B cell (primary cell): ENCODE data around the gene PGM1. TPM values are rescaled to one million over a fixed set of nuclear protein-coding genes. Genes with fewer than 3 reads are reported as not detected.

ENCODE experiments used
- ATAC-seq: fragments of 200-7000 bp; cut with Tn5 transposase; one replicate; pipeline ENCODE4 v1.10.0; 2021; ENCODE audit warnings: low read depth, mild to moderate bottlenecking, moderate number of reproducible peaks, moderate library complexity
- CTCF ChIA-PET: fragments of 350-600 bp; sonication (Branson Sonifier 250); formaldehyde crosslinking; loops from one replicate; lab custom pipeline; 2021; ENCODE audit warnings: antibody characterized with exemption, inconsistent platforms; lab: Charles Lee
- POLR2A ChIA-PET: fragments of 350-600 bp; sonication (Branson Sonifier 250); formaldehyde crosslinking; loops from one replicate; lab custom pipeline; 2021; ENCODE audit warnings: antibody characterized with exemption; lab: Charles Lee
- DNase-seq: peaks from one replicate; pipeline ENCODE4 v3.0.0; 2013
- H2AFZ ChIP-seq: 2 replicates; pipeline ENCODE4 v1.6.1; 2012; ENCODE audit warnings: mild to moderate bottlenecking, low read depth, low read length; ENCODE audit not compliant: insufficient read depth, poor library complexity, severe bottlenecking
- H3K27ac ChIP-seq, 2 donors: 1 replicate in 1 of 2; 2 replicates in 1 of 2; pipeline ENCODE4 v1.5.1; 2012 to 2013; ENCODE audit warnings: low read length in 2 of 2, mild to moderate bottlenecking in 2 of 2, moderate library complexity in 1 of 2
- H3K27me3 ChIP-seq, 4 experiments: fragments of 200-600 bp in 1 of 4; sonication (generic) in 1 of 4; replicated peaks in 1 of 4; 1 replicate in 2 of 4; 2 replicates in 2 of 4; pipeline versions ENCODE4 v1.6.1 to v1.7.0; 2013 to 2016; ENCODE audit warnings: low read length in 3 of 4, mild to moderate bottlenecking in 2 of 4, mixed read lengths in 1 of 4, moderate library complexity in 1 of 4; ENCODE audit not compliant: insufficient read depth in 4 of 4, control insufficient read depth in 3 of 4; ENCODE audit errors: control extremely low read depth in 1 of 4
- H3K36me3 ChIP-seq, 2 experiments: replicated peaks in 1 of 2; 1 replicate in 1 of 2; 2 replicates in 1 of 2; pipeline versions ENCODE4 v1.6.1 to v1.7.1; 2013; ENCODE audit warnings: low read length in 1 of 2; ENCODE audit not compliant: insufficient read depth in 2 of 2, control insufficient read depth in 1 of 2; ENCODE audit errors: control extremely low read depth in 1 of 2, extremely low read depth in 1 of 2
- H3K4me1 ChIP-seq, 2 donors: fragments of 200-600 bp in 1 of 2; sonication (generic) in 1 of 2; 1 replicate in 1 of 2; 2 replicates in 1 of 2; pipeline versions ENCODE4 v1.5.1 to v1.6.1; 2013 to 2017; ENCODE audit warnings: low read length in 2 of 2; ENCODE audit not compliant: control insufficient read depth in 2 of 2, insufficient read depth in 2 of 2
- H3K4me2 ChIP-seq: replicated peaks from 2 replicates; pipeline ENCODE3; 2012; ENCODE audit warnings: mild to moderate bottlenecking, low read depth, low read length; ENCODE audit not compliant: poor library complexity, severe bottlenecking
- H3K4me3 ChIP-seq, 5 experiments: fragments of 200-600 bp in 1 of 5; sonication (generic) in 1 of 5; 1 replicate in 3 of 5; 2 replicates in 2 of 5; pipeline versions ENCODE4 v1.5.1 to v1.7.0; 2011 to 2016; ENCODE audit warnings: low read length in 4 of 5, mild to moderate bottlenecking in 4 of 5, low read depth in 2 of 5, control low read depth in 1 of 5, moderate library complexity in 1 of 5; ENCODE audit not compliant: insufficient read depth in 1 of 5; ENCODE audit errors: control extremely low read depth in 1 of 5, extremely low read depth in 1 of 5
- H3K79me2 ChIP-seq: fragments of 200-600 bp; sonication (generic); one replicate; pipeline ENCODE4 v1.6.0; 2016; ENCODE audit warnings: low read length; ENCODE audit not compliant: control insufficient read depth, insufficient read depth
- H3K9ac ChIP-seq: fragments of 200-600 bp; sonication (generic); 2 replicates; pipeline ENCODE4 v1.6.1; 2017; ENCODE audit warnings: mild to moderate bottlenecking, low read length, moderate library complexity
- H3K9me3 ChIP-seq, 3 donors: one replicate each; pipeline versions ENCODE4 v1.6.1 to v1.7.1; 2013; ENCODE audit warnings: low read length in 2 of 3; ENCODE audit not compliant: control insufficient read depth in 2 of 3, insufficient read depth in 1 of 3; ENCODE audit errors: control extremely low read depth in 1 of 3
- H4K20me1 ChIP-seq: 2 replicates; pipeline ENCODE4 v1.6.0; 2012; ENCODE audit warnings: mild to moderate bottlenecking, low read length; ENCODE audit not compliant: insufficient read depth, control insufficient read depth, poor library complexity, severe bottlenecking
- H3K27ac Mint-ChIP-seq: one replicate; pipeline ENCODE4 v1.8.0; 2021; ENCODE audit warnings: mixed read lengths
- H3K27me3 Mint-ChIP-seq: one replicate; pipeline ENCODE4 v1.8.0; 2021; ENCODE audit warnings: mixed read lengths
- H3K4me1 Mint-ChIP-seq: one replicate; pipeline ENCODE4 v1.8.0; 2021; ENCODE audit warnings: mixed read lengths
- H3K4me3 Mint-ChIP-seq: one replicate; pipeline ENCODE4 v1.8.0; 2021; ENCODE audit warnings: mixed read lengths
- H3K9me3 Mint-ChIP-seq: one replicate; pipeline ENCODE4 v1.8.0; 2022; ENCODE audit warnings: mixed read lengths; ENCODE audit not compliant: insufficient read depth
- CTCF ChIP-seq: fragments of 200-600 bp; IDR thresholded peaks from one replicate; pipeline ENCODE4 v1.8.0; 2022; ENCODE audit warnings: antibody characterized with exemption, mild to moderate bottlenecking
- EZH2 ChIP-seq: IDR thresholded peaks from 2 replicates; pipeline ENCODE4 v1.6.1; 2012; ENCODE audit warnings: borderline replicate concordance, low read depth, mild to moderate bottlenecking, moderate library complexity, low read length; ENCODE audit not compliant: insufficient read depth, poor library complexity, severe bottlenecking
- WGBS: methylation state at CpG from one replicate; pipeline ENCODE4 v1.1.5; 2013; ENCODE audit warnings: missing lambda C conversion rate; ENCODE audit not compliant: insufficient coverage; 5-methylcytosine and 5-hydroxymethylcytosine counted together
- intact Hi-C: fragments of 100-400 bp; cut with micrococcal nuclease; formaldehyde crosslinking; loops from one replicate; pipeline ENCODE4 v1.10.0; 2022
- polyA plus RNA-seq: library from polyadenylated mRNA; depleted of rRNA; stranded (reverse); fragments of >200 nt; gene quantifications from 2 replicates; pipeline ENCODE4 v1.2.3, GENCODE V29; 2012
- total RNA-seq, 2 donors: library from RNA; stranded (reverse); fragments of 120-200 nt in 1 of 2; gene quantifications; 1 replicate in 1 of 2; 2 replicates in 1 of 2; pipeline versions ENCODE4 v1.2.3 to v1.2.4, GENCODE V29; 2013 to 2022

PGM1 gene
- total and polyA plus RNA-seq, 2 donors (not counting 1 experiment from before 2014, with no cell fraction given), result 4.2 to 13.2 TPM

- intact Hi-C loops, result no loop called here
- no peak for ATAC-seq
- H3K27ac Mint-ChIP-seq, result no peak overlapping the region
Observed at GRCh38 chr1:63548877-63549276, 44.3 kb upstream of the PGM1 start.

GRCh38 chr1:63555480-63555879 lies 37.7 kb upstream of the PGM1 start:
- Mint-ChIP-seq H3K9me3 (no peaks in the 10 kb centered on the region), H3K27ac (no peak overlapping the region), H3K4me1 (no peaks in the 10 kb centered on the region), H3K4me3 (no peak overlapping the region), H3K27me3 (no peaks in the 10 kb centered on the region)
- POLR2A ChIA-PET, result no interaction called here
- ATAC-seq, result no peak
- H3K9me3 ChIP-seq, result no peaks in the 10 kb centered on the region
- H4K20me1 ChIP-seq, result no peaks in the 10 kb centered on the region
- intact Hi-C loops, result no loop called here
- H3K79me2 ChIP-seq, result no peaks in the 10 kb centered on the region
- no peak overlapping the region for H3K4me2 ChIP-seq
- H3K27me3 ChIP-seq, result no peaks in the 10 kb centered on the region
- H3K4me3 ChIP-seq, result no peak overlapping the region
- no peak overlapping the region for H3K27ac ChIP-seq
- DNase-seq, result no peak
- TF ChIP-seq CTCF (no peak), EZH2 (no peak)
- H3K36me3 ChIP-seq, result no peaks in the 10 kb centered on the region
- H2AFZ ChIP-seq, result no peak overlapping the region
- CTCF ChIA-PET, result interaction anchor here (0.7 to 1.8 kb wide), 4 partner anchors 9 to 240 kb away, joined by 3 to 9 read pairs (median 4); partner anchors contain the start of genes EFCAB7 and ITGB3BP
- no peak overlapping the region for H3K9ac ChIP-seq
- no peaks in the 10 kb centered on the region for H3K4me1 ChIP-seq

More at GRCh38 chr1:63548877-63549276, 44.3 kb upstream of the PGM1 start:
- H3K4me1 Mint-ChIP-seq, result no peaks in the 10 kb centered on the region
- H3K4me1 ChIP-seq, result no peaks in the 10 kb centered on the region
- POLR2A ChIA-PET, result no interaction called here
- no peaks in the 10 kb centered on the region for H3K27me3 ChIP-seq
- H3K9me3 ChIP-seq, result no peaks in the 10 kb centered on the region
- CTCF ChIA-PET, result no interaction called here
- no peak for TF ChIP-seq EZH2
- no peak overlapping the region for H3K4me3 Mint-ChIP-seq
- no peak for DNase-seq
- no peak overlapping the region for H3K9ac ChIP-seq
- H3K27ac ChIP-seq, result no peak overlapping the region
- no peaks in the 10 kb centered on the region for H3K36me3 ChIP-seq
- 94% methylated on average over 12 of the region's 13 CpGs for WGBS
- H3K4me2 ChIP-seq, result no peak overlapping the region
- H3K79me2 ChIP-seq, result no peaks in the 10 kb centered on the region
- no peak overlapping the region for H3K4me3 ChIP-seq
- H3K27me3 Mint-ChIP-seq, result no peaks in the 10 kb centered on the region
- H3K9me3 Mint-ChIP-seq, result no peaks in the 10 kb centered on the region
- no peaks in the 10 kb centered on the region for H4K20me1 ChIP-seq
- H2AFZ ChIP-seq, result no peak overlapping the region
